Measurements from ENCODE around the gene NCK2.

Gene NCK2

DNA sequence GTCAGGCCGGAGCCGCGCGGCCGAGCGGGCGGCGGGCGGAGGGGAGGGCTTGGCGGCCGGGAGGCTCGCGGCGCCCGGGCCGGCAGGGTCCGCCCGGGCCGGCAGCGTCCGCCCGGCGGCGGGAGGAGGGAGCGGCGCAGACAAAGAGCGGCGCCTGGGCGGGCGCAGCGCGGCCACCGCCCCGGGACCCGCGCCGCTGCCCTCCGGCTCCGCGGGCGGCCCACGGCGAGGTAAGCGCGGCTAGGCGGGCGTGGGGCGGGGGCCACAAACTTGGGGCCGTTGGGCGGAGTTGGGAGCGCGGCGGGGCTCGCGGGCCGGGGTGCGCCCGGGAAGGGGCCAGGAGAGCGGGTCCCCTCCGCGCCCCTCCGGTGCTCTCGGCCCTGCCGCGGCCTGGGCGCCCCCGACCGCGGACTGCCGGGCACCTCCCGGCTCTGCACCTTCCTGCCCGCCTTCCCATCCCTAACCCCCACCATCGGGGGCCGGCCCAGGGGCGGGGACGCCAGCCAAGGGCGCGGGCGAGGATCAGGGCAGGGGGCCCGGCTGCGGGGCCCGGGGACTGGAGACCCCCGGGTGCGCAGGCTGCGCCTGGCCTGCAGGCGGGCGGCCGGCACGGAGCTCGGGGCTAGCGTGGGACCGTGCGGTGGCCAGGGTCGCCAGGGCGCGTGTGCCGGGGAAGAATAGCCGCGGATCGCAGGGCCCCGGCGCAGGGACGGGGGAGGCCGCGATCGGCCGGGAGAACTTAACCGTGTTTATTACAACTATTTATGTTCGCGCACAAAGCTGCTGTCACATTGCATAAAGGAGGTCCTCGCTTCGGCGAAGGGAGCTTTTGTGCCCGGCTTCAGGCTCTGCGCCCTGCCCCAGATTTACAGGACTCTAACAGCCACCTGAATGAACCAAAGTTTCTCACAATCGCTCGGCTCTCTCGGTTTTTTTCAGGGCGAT lies at the start of gene NCK2:
TSS of gene NCK2 (plus strand) at position 4 of the 945 bp plus-strand sequence. CDS start 110,152 bp downstream, outside the sequence.
- TF ChIP-seq ZNF274 (IDR thresholded peaks at IDR 0.05; ENCODE audit: low read depth, low read length) (no peak), SUZ12 (IDR thresholded peaks at IDR 0.05; ENCODE audit: extremely low read depth, insufficient read depth, insufficient read length) (no peak), YY1 (IDR thresholded peaks at IDR 0.05; ENCODE audit: insufficient read depth, insufficient read length) (no peak)
- Histone ChIP-seq H3K36me3 (ENCODE audit: insufficient read depth, insufficient read length, low read length) (peaks cover 23% of the 10 kb centered on the region), H3K4me1 (ENCODE audit: insufficient read depth, insufficient read length) (peaks cover 6% of the 10 kb centered on the region), H3K9ac (ENCODE audit: insufficient read length, low read depth) (peak within 1 kb of the TSS; percentile 81), H3K9me3 (ENCODE audit: insufficient read depth, low read length) (no peaks in the 10 kb centered on the region), H3K27me3 (ENCODE audit: insufficient read depth, insufficient read length) (peaks cover 24% of the 10 kb centered on the region), H3K4me3 (ENCODE audit: insufficient read length, low read depth) (peak within 1 kb of the TSS; percentile 71)
- no peak for DNase-seq (ENCODE audit: low read depth, low spot score)

DNA sequence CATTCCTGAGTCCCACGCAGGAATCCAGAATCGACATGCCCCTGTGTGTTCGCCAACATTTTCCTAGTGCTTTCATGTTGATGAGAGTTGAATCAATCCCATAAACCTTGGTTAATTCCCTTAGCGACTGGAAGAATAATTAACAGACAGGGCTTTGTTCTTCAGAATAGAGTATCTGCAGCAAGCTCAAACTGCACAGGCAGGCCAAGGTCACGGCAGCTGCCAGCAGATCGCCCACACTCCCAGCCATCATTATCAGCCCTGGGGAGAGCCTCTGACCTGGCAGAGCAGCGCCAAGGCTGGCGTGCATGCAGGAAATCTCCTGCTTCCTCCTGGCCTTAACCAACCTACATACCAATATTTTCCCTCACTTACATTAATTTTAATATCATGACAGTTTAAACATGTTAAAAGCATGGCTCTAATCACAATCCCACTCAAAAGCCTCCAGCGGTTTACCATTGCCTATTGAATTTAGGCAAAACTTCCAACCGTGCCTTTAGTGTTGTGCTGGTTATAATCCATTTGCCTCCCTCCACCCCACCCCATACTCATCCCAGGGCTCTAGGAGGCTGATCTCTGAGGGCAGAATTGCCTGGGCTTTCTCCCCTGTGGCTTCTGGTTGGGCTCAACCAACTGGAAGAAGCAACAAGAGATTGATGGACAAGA lies 46.8 kb upstream of the NCK2 start:
- Histone ChIP-seq H3K9me3 (ENCODE audit: insufficient read depth, low read length) (no peaks in the 10 kb centered on the region), H3K27me3 (ENCODE audit: insufficient read depth, insufficient read length) (no peaks in the 10 kb centered on the region), H3K36me3 (ENCODE audit: insufficient read depth, insufficient read length, low read length) (no peaks in the 10 kb centered on the region), H3K4me1 (ENCODE audit: insufficient read depth, insufficient read length) (no peaks in the 10 kb centered on the region), H3K4me3 (ENCODE audit: insufficient read length, low read depth) (no peak overlapping the region), H3K9ac (ENCODE audit: insufficient read length, low read depth) (no peak overlapping the region)
- DNase-seq (ENCODE audit: low read depth, low spot score), result no peak
- TF ChIP-seq YY1 (IDR thresholded peaks at IDR 0.05; ENCODE audit: insufficient read depth, insufficient read length) (no peak), SUZ12 (IDR thresholded peaks at IDR 0.05; ENCODE audit: extremely low read depth, insufficient read depth, insufficient read length) (no peak), ZNF274 (IDR thresholded peaks at IDR 0.05; ENCODE audit: low read depth, low read length) (no peak)

DNA sequence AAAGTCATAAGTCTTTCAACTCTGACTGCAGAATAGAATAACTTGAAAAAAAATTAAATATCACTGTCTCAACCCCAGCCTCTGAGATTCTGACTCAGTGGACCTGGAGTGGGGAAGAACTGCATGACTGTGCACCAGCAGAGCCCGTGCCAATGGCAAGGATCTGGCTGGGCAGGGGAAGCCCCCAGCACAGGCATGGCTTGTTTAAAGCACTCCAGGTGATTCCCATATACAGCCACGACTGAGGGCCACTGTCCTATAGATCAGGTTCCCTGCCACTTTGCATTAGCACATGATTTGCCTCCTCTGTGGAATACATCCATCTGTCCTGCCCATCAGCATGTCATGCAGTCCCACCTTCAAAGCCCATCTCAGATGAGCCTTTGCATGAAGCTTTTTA lies 45.9 kb upstream of the NCK2 start:
- no peaks in the 10 kb centered on the region for H3K9me3 ChIP-seq (ENCODE audit: insufficient read depth, low read length)
- TF ChIP-seq SUZ12 (IDR thresholded peaks at IDR 0.05; ENCODE audit: extremely low read depth, insufficient read depth, insufficient read length) (no peak), ZNF274 (IDR thresholded peaks at IDR 0.05; ENCODE audit: low read depth, low read length) (no peak), YY1 (IDR thresholded peaks at IDR 0.05; ENCODE audit: insufficient read depth, insufficient read length) (no peak)
- no peaks in the 10 kb centered on the region for H3K4me1 ChIP-seq (ENCODE audit: insufficient read depth, insufficient read length)
- no peak for DNase-seq (ENCODE audit: low read depth, low spot score)
- H3K27me3 ChIP-seq (ENCODE audit: insufficient read depth, insufficient read length), result no peaks in the 10 kb centered on the region
- H3K9ac ChIP-seq (ENCODE audit: insufficient read length, low read depth), result no peak overlapping the region
- H3K4me3 ChIP-seq (ENCODE audit: insufficient read length, low read depth), result no peak overlapping the region
- H3K36me3 ChIP-seq (ENCODE audit: insufficient read depth, insufficient read length, low read length), result no peaks in the 10 kb centered on the region

DNA sequence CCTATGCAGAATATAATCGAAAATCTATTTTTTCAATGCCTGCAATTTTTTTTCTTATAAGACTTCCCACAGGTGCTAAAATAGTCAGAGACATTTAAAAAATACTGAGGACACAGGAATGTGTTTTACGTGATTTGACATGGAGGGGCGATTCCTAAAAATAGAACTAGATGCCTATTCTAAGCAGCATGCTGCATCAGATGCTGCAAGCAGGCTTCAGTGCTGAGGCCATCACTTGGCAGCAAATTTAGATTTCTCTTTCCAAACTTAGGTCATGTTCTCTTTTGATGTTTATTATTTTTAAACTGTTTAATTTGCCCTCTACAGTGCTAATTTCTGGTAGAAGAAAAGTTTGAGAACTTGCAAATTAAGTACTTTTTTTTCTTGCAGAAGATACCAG lies 43.7 kb upstream of the NCK2 start:
- H3K9ac ChIP-seq (ENCODE audit: insufficient read length, low read depth), result no peak overlapping the region
- no peaks in the 10 kb centered on the region for H3K9me3 ChIP-seq (ENCODE audit: insufficient read depth, low read length)
- H3K4me1 ChIP-seq (ENCODE audit: insufficient read depth, insufficient read length), result no peaks in the 10 kb centered on the region
- H3K4me3 ChIP-seq (ENCODE audit: insufficient read length, low read depth), result no peak overlapping the region
- no peak for DNase-seq (ENCODE audit: low read depth, low spot score)
- H3K27me3 ChIP-seq (ENCODE audit: insufficient read depth, insufficient read length), result no peaks in the 10 kb centered on the region
- TF ChIP-seq YY1 (IDR thresholded peaks at IDR 0.05; ENCODE audit: insufficient read depth, insufficient read length) (no peak), SUZ12 (IDR thresholded peaks at IDR 0.05; ENCODE audit: extremely low read depth, insufficient read depth, insufficient read length) (no peak), ZNF274 (IDR thresholded peaks at IDR 0.05; ENCODE audit: low read depth, low read length) (no peak)
- no peaks in the 10 kb centered on the region for H3K36me3 ChIP-seq (ENCODE audit: insufficient read depth, insufficient read length, low read length)

DNA sequence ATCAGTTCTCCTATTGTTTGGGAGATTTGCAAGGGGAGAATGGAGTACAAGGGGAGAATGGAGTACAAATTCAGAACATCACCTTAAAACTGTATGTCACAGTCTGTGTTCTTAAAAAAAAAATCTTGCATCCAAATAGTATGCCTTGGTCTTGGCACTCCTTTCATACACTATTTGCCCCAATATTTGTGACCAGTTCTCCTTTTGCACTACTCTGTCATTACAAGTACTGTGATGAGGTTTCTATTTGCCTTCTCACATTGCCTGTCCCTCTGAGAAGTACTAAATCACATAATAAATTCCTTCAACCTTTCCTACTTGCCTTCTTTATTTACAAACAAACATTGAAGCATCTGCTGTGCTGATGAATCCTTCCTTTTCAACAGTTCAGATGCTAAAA lies 36.0 kb upstream of the NCK2 start:
- Histone ChIP-seq H3K4me1 (ENCODE audit: insufficient read depth, insufficient read length) (no peaks in the 10 kb centered on the region), H3K36me3 (ENCODE audit: insufficient read depth, insufficient read length, low read length) (no peaks in the 10 kb centered on the region), H3K9ac (ENCODE audit: insufficient read length, low read depth) (no peak overlapping the region), H3K27me3 (ENCODE audit: insufficient read depth, insufficient read length) (no peaks in the 10 kb centered on the region), H3K9me3 (ENCODE audit: insufficient read depth, low read length) (no peaks in the 10 kb centered on the region), H3K4me3 (ENCODE audit: insufficient read length, low read depth) (no peak overlapping the region)
- no peak for DNase-seq (ENCODE audit: low read depth, low spot score)
- no peak for TF ChIP-seq ZNF274 (IDR thresholded peaks at IDR 0.05; ENCODE audit: low read depth, low read length)
- TF ChIP-seq YY1 (IDR thresholded peaks at IDR 0.05; ENCODE audit: insufficient read depth, insufficient read length), result no peak
- TF ChIP-seq SUZ12 (IDR thresholded peaks at IDR 0.05; ENCODE audit: extremely low read depth, insufficient read depth, insufficient read length), result no peak

DNA sequence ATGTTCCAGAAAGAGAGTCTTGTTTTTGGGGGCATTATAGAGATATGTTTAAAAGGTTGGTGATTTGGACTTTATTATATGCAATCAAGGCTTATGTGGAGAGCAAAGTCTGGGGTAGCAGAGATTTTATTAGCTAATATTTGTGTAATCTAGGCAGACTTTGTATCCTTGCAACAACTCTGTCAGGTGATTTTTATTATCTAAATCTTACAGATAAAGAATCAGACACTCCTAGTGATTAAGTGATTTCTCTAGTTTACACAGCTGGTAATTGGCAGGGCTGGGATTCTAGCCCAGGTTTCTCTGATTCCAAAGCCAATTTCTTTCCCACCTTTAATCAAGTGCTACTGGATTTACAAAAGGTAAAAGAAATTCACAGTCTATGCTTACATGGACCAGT lies 33.3 kb upstream of the NCK2 start:
- Histone ChIP-seq H3K9ac (ENCODE audit: insufficient read length, low read depth) (no peak overlapping the region), H3K36me3 (ENCODE audit: insufficient read depth, insufficient read length, low read length) (no peaks in the 10 kb centered on the region), H3K9me3 (ENCODE audit: insufficient read depth, low read length) (no peaks in the 10 kb centered on the region), H3K4me3 (ENCODE audit: insufficient read length, low read depth) (no peak overlapping the region), H3K4me1 (ENCODE audit: insufficient read depth, insufficient read length) (no peaks in the 10 kb centered on the region), H3K27me3 (ENCODE audit: insufficient read depth, insufficient read length) (no peaks in the 10 kb centered on the region)
- DNase-seq (ENCODE audit: low read depth, low spot score), result no peak
- TF ChIP-seq YY1 (IDR thresholded peaks at IDR 0.05; ENCODE audit: insufficient read depth, insufficient read length) (no peak), ZNF274 (IDR thresholded peaks at IDR 0.05; ENCODE audit: low read depth, low read length) (no peak), SUZ12 (IDR thresholded peaks at IDR 0.05; ENCODE audit: extremely low read depth, insufficient read depth, insufficient read length) (no peak)
